ENCODE measurements around the gene AQP1. TPM values are rescaled to one million over a fixed set of nuclear protein-coding genes. Genes with fewer than 3 reads are reported as not detected.
A peak's percentile ranks its signal among the peaks of the same experiment; 100 is the strongest.

The AQP1 gene
- total RNA-seq, 1 donor from 2014 or later, result 236 TPM

DNA sequence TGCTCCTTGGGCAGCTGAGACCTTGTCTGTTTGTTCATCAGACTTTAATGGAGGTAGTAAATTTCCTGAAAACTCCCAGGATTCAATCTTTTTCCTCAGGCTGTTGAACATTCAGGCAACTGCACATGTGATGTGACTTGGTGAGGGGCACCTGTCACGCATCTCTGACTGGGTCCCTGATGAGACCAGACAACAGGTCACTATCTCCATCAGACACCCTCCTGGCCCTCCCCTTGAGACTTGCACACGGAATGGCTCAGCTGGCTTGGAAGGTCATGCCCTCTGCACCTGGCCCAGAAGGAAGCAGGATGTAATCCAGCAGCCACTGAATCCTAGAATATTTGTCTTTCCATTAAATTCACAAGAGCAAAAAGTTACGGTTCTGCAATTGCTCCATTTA lies 15.9 kb downstream of the AQP1 start:
- DNase-seq, result no peak
- no peak for ATAC-seq (ENCODE audit: poor library complexity)
- intact Hi-C loops (cut with DNase I), result no loop called here

DNA sequence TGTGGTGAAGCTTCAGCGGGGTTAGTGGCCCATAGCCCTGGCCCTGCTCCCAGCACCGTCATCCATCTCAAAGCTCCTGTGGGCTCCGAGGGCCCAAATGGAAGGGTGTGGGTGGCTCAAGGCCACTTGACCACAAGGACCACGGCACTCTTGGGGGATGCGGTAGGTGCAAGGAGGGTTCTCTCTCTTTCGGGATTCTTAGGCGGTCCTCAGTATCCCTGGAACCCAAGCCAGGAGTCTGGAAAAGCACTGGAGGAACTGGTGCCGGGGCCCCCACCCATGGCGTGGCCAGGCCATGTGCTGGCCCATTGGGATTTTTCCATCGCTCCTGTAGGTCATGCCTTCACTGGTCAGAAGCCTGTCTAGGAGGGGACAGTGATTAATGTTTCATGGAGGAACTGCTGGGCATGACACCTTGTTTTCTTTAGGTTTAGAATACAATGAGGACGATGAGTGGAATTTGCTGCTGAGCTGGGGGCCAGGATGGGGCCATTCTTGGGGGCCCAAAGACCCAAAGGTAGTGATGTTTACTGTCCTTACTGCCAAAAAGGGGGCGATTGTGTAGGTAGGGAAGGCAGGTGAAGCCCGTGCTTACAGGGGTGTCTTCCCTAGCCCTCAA lies 16.7 kb downstream of the AQP1 start:
- DNase-seq, result no peak
- no peak for ATAC-seq (ENCODE audit: poor library complexity)
- intact Hi-C loops (cut with DNase I), result no loop called here

DNA sequence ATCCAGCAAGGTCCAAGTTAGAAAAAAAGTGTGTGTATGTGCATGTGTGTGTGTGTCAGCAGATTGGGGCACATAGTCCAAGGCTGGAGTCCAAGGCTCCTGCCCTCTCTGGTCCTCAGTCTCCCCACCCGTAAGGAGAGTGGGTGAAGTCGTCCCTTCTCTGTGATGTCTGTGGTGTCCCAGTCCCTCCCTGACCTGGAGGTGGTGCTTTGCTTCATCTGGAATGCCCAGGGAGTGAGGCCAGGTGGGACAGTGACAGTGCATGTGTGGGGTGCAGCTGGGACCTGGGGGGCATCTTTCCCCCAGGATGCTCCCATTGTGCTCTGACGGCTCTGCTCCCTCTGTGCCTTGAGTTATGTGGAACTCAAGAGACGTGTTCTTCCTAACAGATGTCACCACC lies 18.0 kb downstream of the AQP1 start:
- ATAC-seq (ENCODE audit: poor library complexity), result no peak
- DNase-seq, result no peak
- intact Hi-C loops (cut with DNase I), result no loop called here

DNA sequence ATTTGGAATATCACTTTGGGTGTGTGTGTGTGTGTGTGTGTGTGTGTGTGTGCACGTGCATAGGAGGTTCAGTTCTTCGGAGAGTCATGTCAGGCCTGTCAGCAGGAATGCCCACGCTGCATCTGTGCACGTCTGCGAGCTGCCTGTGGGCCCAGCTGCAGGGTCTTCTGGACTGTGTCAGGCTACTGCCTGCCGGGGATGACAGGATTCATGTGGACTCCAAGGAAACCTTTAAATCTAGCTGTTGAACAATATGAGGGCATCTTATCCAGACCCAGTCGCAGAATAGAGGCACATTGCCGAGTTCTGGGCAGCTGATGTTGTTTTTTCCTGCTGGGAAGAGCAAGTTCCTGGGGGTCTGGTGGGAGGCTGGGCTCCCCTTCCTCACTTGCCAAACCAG lies 19.0 kb downstream of the AQP1 start:
- intact Hi-C loops (cut with DNase I), result no loop called here
- DNase-seq (peak; percentile 56), ATAC-seq (ENCODE audit: poor library complexity) (peak; percentile 78)

DNA sequence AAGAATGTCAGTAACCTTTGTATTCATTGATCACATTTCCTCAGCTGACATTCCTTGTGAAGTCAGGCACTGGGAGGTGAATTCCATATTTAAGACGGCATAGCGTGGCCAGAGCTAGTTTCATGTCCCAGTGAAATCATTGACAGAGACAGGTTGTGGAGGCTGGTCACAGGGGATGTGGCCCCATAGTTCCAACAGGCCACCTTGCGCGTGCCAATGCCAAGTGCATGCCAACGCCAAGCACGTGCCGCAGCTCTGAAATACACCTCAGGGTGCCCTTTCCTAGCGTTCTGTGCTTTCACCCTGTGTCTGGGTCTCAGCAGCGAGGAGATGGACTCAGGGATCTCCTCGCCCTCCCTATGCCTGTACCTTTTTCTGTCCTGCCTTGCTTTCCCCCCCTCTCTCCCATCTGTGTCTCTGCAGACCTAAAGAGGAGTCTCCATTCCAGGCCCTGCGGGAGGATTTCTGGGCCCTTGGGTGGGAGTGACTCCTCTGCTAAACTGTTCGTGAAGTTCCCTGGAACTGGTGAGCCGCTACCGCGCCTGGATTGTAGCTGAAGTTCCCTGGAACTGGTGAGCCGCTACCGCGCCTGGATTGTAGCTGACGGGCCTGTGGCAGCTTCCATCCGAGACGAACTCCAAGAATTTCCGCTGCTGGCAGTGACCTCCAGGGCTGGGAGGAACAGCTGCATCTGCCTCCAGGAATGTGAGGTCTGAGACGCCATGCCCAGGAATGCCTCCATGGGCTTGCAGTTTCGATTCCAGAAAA lies 19.7 kb downstream of the AQP1 start:
- DNase-seq (peak; percentile 58), ATAC-seq (ENCODE audit: poor library complexity) (peak; percentile 56)
- intact Hi-C loops (cut with DNase I), result no loop called here

DNA sequence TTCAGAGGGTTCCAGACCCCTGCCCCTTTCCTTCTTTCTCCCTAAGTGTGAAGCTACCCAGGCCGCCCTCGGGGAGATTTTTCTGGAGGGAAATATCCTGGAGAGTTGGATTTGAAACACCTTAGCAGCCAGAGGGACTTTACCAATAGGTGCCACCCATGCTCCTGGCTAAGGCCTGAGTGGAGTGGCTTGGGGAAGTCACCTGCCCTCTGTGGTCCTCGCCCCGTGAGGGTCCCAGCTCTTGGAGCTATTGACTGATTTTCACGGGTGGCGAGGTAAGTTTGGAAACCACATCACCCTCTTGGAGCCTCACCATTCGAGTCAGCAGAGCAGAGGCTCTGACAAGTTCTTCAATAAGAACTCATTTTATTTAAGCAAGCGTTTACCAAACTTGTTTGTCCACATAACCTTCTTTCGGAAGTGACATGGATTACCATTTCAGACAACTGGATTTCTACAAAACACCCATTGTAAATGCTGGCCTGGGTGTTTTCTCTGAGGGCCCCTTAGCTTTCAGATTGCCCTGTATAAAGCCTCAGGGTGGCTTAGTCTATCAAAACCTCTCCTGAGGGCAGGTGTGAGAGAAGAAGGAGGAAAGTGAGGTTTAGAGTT lies 20.4 kb downstream of the AQP1 start:
- no peak for DNase-seq
- ATAC-seq (ENCODE audit: poor library complexity), result no peak
- intact Hi-C loops (cut with DNase I), result no loop called here

DNA sequence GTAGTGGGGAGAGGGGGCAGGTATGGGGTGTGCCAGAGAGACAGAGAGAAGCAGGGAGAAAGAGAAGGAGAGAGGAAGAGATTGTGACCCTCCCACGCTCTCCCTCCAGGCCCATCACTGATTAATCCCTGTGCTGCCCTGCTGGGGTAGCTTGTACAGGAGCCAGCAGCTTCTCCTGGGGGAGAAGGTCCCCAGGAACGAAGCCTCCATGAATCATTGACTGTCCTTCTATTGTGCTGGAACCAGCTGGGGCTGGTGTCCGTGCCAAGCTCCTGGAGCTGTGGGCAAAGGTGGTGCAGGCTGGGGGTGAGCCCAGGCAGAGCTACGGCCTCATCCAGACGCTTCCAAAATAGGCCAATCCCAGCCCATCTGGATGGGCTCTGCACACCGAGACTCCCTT lies 20.9 kb downstream of the AQP1 start:
- intact Hi-C loops (cut with DNase I), result no loop called here
- DNase-seq (no peak), ATAC-seq (ENCODE audit: poor library complexity) (no peak)

DNA sequence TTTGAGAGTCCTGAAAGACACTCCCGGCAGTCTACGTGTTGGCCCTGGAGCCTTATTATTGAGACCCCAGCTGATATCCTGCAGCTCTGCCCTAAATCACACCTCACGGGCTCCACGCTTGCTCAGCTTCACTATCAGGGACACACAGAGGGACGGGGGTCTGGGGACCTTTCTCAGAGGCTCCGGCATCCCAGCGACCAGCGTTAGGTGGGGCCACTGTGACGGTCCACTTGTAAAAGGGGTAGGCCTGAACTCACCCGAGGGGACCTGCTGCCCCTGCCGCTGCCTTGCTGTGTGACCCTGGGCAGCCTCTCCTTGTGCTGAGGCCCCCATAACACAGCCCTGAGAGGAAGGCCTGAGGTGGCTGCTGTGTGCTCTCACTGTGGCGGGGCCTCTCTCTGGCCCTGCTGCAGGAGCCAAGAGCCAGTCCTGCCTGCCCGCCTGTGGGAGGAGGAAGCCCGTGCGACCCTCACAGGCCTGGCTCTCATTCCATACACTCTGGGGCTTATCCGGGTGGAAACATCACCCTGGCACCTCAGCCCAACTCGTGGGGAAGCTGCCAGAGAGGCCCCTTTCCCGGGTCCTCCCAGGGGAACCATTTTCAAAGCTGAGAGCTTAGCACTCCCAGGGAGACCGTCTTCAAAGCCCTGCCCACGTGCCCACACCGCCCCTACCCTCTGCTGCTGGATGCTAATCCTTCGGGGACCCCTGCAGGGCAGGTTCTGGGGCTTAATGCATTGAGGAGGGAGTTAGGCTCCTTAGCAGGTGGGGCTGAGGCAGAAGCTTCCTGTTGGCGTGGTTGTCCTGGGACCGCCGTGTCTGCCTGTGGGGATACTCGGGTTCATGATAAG lies 21.7 kb downstream of the AQP1 start:
- intact Hi-C loops (cut with DNase I), result no loop called here
- DNase-seq, result peak; percentile 40
- ATAC-seq (ENCODE audit: poor library complexity), result no peak

DNA sequence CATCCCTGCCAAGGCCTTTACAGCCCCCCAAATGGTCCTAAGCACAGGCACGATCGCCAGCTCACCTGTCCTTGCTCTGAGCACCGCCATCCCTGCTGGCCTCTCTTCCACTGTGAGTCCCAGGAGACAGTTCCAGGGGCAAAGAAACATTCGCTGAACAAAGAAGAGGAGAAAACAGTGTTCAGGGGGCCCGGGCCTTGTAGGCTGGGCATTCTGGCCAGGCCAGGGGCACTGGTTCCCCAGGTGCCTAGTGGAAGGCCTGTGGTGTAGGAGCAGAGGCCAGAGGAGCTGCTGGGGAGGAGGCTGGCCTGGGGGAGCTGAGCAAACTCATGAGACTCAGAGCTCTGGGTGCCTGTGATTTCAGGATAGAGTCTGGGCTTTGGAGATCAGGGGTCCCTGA lies 22.6 kb downstream of the AQP1 start:
- DNase-seq (no peak), ATAC-seq (ENCODE audit: poor library complexity) (no peak)
- intact Hi-C loops (cut with DNase I), result no loop called here

DNA sequence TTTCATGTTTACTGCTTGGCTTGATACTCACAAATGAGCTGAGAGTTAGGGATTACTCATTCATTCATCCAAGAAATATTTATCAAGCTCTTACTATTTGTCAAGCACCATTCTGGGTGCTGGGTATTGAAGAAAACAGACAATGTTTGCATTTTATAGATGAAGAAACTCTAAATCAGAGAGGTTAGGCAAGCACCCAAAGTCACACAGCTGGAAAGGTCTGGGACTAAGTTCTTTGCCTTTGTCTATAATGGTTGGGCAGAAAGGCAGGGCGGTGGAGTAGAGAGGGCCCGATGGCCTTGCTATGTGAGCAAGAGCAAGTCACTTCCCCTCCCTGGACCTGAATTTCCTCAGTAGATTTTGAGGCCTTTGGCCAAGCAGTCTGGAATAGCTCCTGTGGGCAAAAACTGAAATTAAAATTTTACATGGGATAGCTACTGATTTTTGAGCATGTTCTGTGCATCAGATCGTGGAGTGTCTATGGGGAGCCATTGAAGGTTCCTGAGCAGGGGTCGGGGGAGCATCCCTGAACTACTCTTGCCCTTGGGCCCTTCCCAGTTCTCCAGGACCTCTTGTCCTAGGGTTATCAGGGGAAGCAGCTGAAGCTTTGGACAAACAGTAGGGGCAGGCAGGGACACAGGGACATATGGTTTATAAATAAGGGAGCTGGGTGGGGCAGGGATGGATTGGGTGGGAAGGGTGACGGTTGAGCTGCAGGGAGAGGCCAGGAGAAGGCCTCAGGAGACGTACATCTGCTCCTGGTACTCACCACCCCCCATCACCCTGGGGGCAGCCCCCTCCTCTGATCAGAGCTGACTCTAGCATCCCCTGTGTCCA lies 23.3 kb downstream of the AQP1 start:
- ATAC-seq (ENCODE audit: poor library complexity) (no peak), DNase-seq (peak; percentile 34)
- intact Hi-C loops (cut with DNase I), result no loop called here

DNA sequence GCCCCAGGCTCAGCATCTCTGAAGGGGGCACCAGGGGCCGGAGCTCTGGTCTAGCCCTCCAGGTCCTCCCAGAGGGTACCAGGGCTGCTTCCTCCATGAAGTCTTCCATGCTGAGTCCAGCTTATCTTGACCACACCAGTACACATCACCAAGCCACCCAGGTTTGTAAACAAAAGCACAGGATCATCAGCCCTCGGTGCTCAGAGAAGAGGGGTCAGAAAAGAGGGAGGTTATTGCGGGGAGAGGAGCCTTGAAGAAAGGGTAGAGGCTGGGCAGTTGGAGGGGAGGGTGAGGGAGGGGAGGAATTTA lies 23.9 kb downstream of the AQP1 start:
- DNase-seq (no peak), ATAC-seq (ENCODE audit: poor library complexity) (no peak)
- intact Hi-C loops (cut with DNase I), result no loop called here

DNA sequence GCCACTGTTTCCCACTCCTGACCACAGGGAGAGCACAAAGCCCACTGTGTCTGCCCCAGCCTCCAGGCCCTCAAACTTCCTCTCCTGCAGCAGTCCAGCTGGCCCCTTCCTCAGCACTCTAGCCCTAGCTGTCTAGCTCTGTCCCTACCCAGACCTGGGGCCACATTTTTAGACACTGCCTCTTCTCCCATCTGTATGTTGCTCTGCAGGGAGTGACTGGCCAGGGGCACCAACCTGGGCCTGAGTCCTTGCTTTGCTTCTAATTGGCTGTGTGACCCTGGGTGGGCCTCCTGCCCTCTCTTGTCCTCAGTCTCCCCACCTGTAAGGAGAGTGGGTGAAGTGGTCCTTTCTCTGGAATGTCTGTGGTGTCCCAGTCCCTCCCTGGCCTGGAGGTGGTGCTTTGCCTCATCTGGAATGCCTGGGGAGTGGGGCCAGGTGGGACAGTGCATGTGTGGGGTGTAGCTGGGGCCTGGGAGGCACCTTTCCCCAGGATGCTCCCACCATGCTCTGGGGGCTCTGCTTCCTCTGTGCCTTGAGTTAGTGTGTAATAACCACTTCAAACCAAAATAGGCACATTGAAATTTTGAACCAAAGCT lies 25.1 kb downstream of the AQP1 start:
- intact Hi-C loops (cut with DNase I), result no loop called here
- no peak for ATAC-seq (ENCODE audit: poor library complexity)
- peak; percentile 24 for DNase-seq

DNA sequence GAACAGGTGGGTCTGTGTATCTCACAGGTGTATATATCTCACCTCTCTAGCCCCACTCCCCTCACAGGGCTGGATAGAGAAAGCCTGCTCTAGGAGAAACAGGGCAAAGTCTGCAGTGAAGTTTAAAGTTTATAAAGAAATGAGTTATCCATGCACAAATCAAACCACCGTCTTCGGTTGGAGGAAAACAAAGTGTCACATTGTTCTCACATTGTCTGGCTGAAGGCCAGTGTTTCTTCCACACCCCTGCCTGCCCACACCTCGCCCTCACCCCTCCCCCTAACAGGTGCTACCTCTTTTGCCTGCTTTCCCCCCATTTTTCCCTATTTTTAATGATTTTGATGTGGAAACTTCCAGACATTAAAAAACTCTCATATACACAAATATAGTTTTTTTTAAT lies 25.8 kb downstream of the AQP1 start:
- ATAC-seq (ENCODE audit: poor library complexity) (no peak), DNase-seq (no peak)
- intact Hi-C loops (cut with DNase I), result no loop called here

DNA sequence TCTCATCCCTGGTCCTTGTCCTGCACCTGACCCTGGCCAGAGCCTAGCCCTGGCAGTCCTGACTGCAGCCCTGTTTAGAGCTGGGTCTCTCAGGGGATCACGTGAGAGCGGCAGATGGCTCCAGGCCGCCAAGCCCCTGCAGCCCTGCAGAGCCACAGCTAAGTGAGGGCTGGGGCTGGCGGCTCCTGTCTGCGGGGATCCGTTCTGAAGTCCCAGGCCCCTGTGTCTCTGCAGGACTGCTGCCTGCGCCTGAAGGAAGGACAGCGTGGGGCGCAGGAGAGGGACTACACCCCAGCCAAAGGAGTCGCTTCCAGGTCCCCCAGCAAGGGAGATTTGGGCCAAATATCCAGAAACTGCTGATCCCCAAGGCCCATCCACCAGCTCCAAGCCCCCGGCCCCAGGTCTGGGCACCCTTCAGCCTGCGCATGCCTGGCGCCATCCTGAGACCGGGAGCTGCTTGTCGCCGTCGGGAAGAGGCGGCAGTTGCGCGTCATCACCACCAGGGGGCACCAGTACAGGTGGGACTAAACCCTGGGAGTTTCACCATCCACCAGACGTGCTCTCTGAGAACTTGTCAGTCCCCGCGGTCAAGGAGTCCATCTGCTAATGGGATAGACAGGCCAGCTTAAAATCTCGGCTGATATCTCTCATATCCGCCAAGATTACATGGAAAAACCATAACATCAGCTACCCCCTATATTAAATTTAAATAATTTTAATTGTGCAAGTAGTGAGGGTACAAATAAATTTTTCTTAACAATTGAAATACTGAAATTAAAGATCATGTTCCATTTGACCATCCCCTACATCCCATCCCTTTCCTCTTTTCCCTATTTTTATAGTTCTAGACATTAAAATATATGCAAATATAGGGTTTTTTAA lies 27.0 kb downstream of the AQP1 start:
- peak; percentile 90 for DNase-seq
- intact Hi-C loops (cut with DNase I), result no loop called here
- ATAC-seq (ENCODE audit: poor library complexity), result peak; percentile 92

DNA sequence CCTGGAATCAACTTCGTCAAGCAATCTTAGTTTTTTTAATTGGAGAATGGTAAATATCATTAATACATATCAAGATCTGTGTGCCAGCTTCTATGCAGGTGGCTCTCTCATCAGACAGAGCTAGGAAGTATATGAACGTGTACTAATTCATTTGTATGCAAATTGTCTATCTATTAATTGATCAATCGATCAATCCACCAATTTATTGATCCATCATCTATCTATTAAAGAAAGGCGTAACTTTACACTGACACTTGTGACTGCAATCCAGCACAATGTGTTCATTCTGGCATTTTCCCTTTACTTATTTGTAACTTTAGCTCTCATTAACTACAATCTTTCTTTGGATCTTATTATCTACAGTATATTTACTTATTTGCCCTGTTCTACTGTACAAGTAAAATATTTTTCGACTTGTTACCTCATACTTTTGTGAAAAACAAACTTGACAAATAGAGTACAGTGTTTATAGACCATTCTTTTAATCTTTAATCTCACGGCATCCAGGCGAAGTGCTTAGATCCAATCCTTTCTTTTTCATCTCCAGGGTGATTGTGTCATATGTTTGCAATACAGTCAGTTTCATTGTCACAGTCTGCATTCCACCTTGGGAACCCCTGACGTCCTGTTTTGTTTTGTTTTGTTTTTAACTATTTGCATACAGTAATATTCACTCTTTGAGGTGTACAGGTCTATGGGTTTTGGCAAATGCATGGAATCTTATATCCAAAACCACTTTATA lies 30.1 kb downstream of the AQP1 start:
- intact Hi-C loops (cut with DNase I), result no loop called here

DNA sequence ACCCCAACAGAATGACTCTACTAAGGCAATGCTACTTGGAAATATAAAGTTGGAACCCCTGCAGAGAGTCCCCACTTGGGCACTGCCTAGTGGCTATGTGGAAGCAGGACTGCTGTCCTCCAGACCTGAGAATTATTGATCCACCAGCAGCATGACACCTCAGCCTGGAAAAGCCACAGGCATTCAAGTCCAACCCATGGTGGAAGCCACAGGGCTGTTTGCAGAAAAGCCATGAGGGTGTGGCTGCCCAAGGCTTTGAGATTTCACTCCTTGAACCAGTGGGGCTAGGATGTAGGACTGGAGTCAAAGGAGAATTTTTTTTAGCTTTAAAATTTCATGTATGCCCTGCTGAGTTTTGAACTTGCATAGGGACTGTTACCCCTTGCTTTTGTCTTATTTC lies 38.5 kb downstream of the AQP1 start:
- DNase-seq (no peak), ATAC-seq (ENCODE audit: poor library complexity) (no peak)
- intact Hi-C loops (cut with DNase I), result no loop called here

More for the DNA sequence above, 30.1 kb downstream of the AQP1 start:
- DNase-seq (no peak), ATAC-seq (ENCODE audit: poor library complexity) (no peak)

DNA sequence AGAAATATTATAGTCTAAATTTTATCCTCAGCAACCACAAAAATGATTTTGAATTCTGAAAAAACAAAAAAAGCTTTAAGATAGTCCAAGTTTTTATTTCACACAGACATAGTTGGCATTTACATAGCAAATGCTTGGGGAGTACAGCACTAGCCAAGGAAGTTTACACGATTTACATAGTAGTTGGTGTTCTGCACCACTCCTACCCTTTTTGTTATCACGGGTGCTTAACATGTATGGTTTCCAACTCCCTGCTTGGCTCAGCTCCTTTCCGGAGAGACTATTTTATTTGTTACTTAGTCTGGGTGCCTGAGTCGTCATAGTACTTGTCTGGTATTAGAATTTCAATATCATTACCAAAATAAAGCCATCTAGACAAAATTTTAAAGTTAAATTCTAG lies 43.3 kb downstream of the AQP1 start:
- intact Hi-C loops (cut with DNase I), result no loop called here
- DNase-seq (no peak), ATAC-seq (ENCODE audit: poor library complexity) (no peak)

All from Right ventricle myocardium superior (tissue), 1 donor.